ENCODE results near the gene MFGE8. TPM values are rescaled to one million over a fixed set of nuclear protein-coding genes. Genes with fewer than 3 reads are reported as not detected.

The MFGE8 gene
- total RNA-seq, 4 donors from 2014 or later: 56.9 to 228 (median 74.1) TPM

GRCh38 chr15:88891540-88892254 lies 21.5 kb downstream of the MFGE8 start:
- in situ Hi-C loops (cut with MboI; ENCODE audit: low pct_ligation_motif_present in 1 of 4, low pct_unique_long_range_greater_than_20kb in 1 of 4, low sequenced_read_pairs in 3 of 4): no loop called here
- Histone ChIP-seq H3K27ac (no peak overlapping the region), H3K27me3 (peaks cover 27% of the 10 kb centered on the region), H3K4me1 (peaks cover 4 to 18% (median 16%) of the 10 kb centered on the region in 4 donors), H3K36me3 (no peaks in the 10 kb centered on the region), H3K4me3 (no peak overlapping the region), H3K9me3 (no peaks in the 10 kb centered on the region)
- DNase-seq: no peak
- intact Hi-C loops (cut with DNase I; ENCODE audit: low total_unique reads): no loop called here
- TF ChIP-seq CTCF (IDR thresholded peaks at IDR 0.05) (no peak), POLR2A (IDR thresholded peaks at IDR 0.05) (no peak), EP300 (IDR thresholded peaks at IDR 0.05; ENCODE audit: low read depth) (no peak), POLR2AphosphoS5 (IDR thresholded peaks at IDR 0.05) (no peak)
- 80 to 83% methylated on average over 1 to 7 of the region's 7 CpGs for WGBS, 2 donors (ENCODE audit: low coverage in 1 of 2)

GRCh38 chr15:88890495-88890894 lies 22.7 kb downstream of the MFGE8 start:
- 67% methylated on average over 3 to 4 of the region's 4 CpGs for WGBS, 2 donors (ENCODE audit: low coverage in 1 of 2)

GRCh38 chr15:88888719-88889118 lies 24.5 kb downstream of the MFGE8 start:
- Histone ChIP-seq H3K4me1 (no peaks in the 10 kb centered on the region), H3K4me3 (no peak overlapping the region), H3K27ac (no peak overlapping the region), H3K9me3 (no peaks in the 10 kb centered on the region), H3K36me3 (no peaks in the 10 kb centered on the region), H3K27me3 (peaks cover 7% of the 10 kb centered on the region)
- WGBS, 2 donors (ENCODE audit: low coverage in 1 of 2): 88 to 100% methylated on average over 2 to 5 of the region's 5 CpGs
- TF ChIP-seq POLR2A (IDR thresholded peaks at IDR 0.05): no peak
- no peak for TF ChIP-seq EP300 (IDR thresholded peaks at IDR 0.05; ENCODE audit: low read depth)
- no peak for TF ChIP-seq POLR2AphosphoS5 (IDR thresholded peaks at IDR 0.05)
- no peak for TF ChIP-seq CTCF (IDR thresholded peaks at IDR 0.05)
- DNase-seq: no peak
- intact Hi-C loops (cut with DNase I; ENCODE audit: low total_unique reads) (no loop called here), in situ Hi-C loops (cut with MboI; ENCODE audit: low pct_ligation_motif_present in 1 of 4, low pct_unique_long_range_greater_than_20kb in 1 of 4, low sequenced_read_pairs in 3 of 4) (no loop called here)

More at GRCh38 chr15:88890495-88890894, 22.7 kb downstream of the MFGE8 start:
- no peaks in the 10 kb centered on the region for H3K36me3 ChIP-seq
- no peaks in the 10 kb centered on the region for H3K9me3 ChIP-seq
- intact Hi-C loops (cut with DNase I; ENCODE audit: low total_unique reads) (no loop called here), in situ Hi-C loops (cut with MboI; ENCODE audit: low pct_ligation_motif_present in 1 of 4, low pct_unique_long_range_greater_than_20kb in 1 of 4, low sequenced_read_pairs in 3 of 4) (no loop called here)
- TF ChIP-seq POLR2AphosphoS5 (IDR thresholded peaks at IDR 0.05) (no peak), POLR2A (IDR thresholded peaks at IDR 0.05) (no peak), EP300 (IDR thresholded peaks at IDR 0.05; ENCODE audit: low read depth) (no peak), CTCF (IDR thresholded peaks at IDR 0.05) (no peak)
- H3K27me3 ChIP-seq: peaks cover 24% of the 10 kb centered on the region
- no peak overlapping the region for H3K27ac ChIP-seq
- no peak overlapping the region for H3K4me3 ChIP-seq
- H3K4me1 ChIP-seq: peaks cover 4 to 15% (median 13%) of the 10 kb centered on the region in 4 donors
- DNase-seq: no peak

GRCh38 chr15:88887068-88887580 lies 26.1 kb downstream of the MFGE8 start:
- no peak for TF ChIP-seq EP300 (IDR thresholded peaks at IDR 0.05; ENCODE audit: low read depth)
- no peak for TF ChIP-seq CTCF (IDR thresholded peaks at IDR 0.05)
- TF ChIP-seq POLR2A (IDR thresholded peaks at IDR 0.05): no peak
- TF ChIP-seq POLR2AphosphoS5 (IDR thresholded peaks at IDR 0.05): no peak
- H3K9me3 ChIP-seq: no peaks in the 10 kb centered on the region
- in situ Hi-C loops (cut with MboI; ENCODE audit: low pct_ligation_motif_present in 1 of 4, low pct_unique_long_range_greater_than_20kb in 1 of 4, low sequenced_read_pairs in 3 of 4) (no loop called here), intact Hi-C loops (cut with DNase I; ENCODE audit: low total_unique reads) (no loop called here)
- WGBS, 2 donors (ENCODE audit: low coverage in 1 of 2): 89% methylated on average over 18 of the region's 18 CpGs; no CpG with 5 or more reads in 1 of the 2 donors
- DNase-seq: no peak
- no peaks in the 10 kb centered on the region for H3K27me3 ChIP-seq
- no peaks in the 10 kb centered on the region for H3K36me3 ChIP-seq
- H3K4me1 ChIP-seq: no peaks in the 10 kb centered on the region
- no peak overlapping the region for H3K27ac ChIP-seq
- H3K4me3 ChIP-seq: no peak overlapping the region

All from transverse colon (tissue), 4 donors.